GM12864 (cell line): Measurements from ENCODE around the gene NCF4.

ENCODE experiments used
- DNase-seq: peaks from one replicate; pipeline ENCODE4 v3.0.0-alpha.2; 2011; ENCODE audit warnings: low read depth
- H3K4me3 ChIP-seq: 2 replicates; pipeline ENCODE4 v1.5.1; 2011; ENCODE audit warnings: mild to moderate bottlenecking, low read depth, low read length, control low read depth
- TF ChIP-seq, protein P1 (sequence below): IDR thresholded peaks from 2 replicates; pipeline ENCODE4 v1.5.1; 2011; ENCODE audit warnings: low read depth, mild to moderate bottlenecking, moderate library complexity, low read length, control low read depth, inconsistent platforms; ENCODE audit errors: missing control alignments

Gene NCF4

DNA sequence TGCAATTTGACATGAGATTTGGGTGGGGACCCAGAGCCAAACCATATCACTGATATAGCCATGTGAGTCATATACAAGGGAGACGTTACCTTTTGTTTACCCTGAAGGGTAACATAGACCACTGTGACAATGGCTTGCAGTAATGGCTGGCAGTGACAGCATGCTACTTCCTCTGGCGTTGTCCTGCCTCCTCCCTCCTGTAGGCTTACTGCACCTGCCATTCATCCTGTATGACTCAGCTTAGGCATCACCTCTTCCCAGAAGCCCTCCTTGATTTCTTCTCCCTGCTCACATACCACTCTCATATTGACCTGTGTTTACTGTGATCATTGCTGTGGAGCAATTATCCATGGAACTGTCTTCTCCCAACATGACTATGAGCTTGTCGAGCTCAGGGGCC, 32.0 kb upstream of the NCF4 start:
- no peak overlapping the region for H3K4me3 ChIP-seq
- TF ChIP-seq, protein P1, sequence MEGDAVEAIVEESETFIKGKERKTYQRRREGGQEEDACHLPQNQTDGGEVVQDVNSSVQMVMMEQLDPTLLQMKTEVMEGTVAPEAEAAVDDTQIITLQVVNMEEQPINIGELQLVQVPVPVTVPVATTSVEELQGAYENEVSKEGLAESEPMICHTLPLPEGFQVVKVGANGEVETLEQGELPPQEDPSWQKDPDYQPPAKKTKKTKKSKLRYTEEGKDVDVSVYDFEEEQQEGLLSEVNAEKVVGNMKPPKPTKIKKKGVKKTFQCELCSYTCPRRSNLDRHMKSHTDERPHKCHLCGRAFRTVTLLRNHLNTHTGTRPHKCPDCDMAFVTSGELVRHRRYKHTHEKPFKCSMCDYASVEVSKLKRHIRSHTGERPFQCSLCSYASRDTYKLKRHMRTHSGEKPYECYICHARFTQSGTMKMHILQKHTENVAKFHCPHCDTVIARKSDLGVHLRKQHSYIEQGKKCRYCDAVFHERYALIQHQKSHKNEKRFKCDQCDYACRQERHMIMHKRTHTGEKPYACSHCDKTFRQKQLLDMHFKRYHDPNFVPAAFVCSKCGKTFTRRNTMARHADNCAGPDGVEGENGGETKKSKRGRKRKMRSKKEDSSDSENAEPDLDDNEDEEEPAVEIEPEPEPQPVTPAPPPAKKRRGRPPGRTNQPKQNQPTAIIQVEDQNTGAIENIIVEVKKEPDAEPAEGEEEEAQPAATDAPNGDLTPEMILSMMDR: no peak
- DNase-seq: no peak

- no peak for DNase-seq
- no peak overlapping the region for H3K4me3 ChIP-seq
- TF ChIP-seq, protein P1: no peak
These were observed 31.3 kb upstream of the NCF4 start for GRCh38 chr22:36829370-36830002.

DNA sequence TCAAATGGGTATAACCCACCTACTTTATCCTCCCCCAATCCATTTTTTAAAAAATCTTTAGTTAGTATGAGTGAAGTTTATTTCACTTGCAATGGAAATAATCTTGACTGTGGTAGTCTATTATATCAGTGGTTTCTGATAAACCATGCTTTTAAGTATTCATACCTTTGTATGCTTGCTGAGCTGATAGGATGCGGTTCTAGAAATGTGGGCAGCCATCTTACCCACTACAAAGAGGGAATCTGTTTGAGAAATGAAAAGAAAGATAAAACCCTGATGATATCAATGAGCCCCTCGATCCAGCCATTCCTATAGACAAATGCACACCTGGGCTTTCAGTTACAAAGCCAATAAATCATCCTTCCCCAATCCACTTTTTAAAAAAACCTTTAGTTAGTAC, 30.2 kb upstream of the NCF4 start:
- DNase-seq: no peak
- no peak overlapping the region for H3K4me3 ChIP-seq
- TF ChIP-seq, protein P1: no peak

GRCh38 chr22:36831206-36831605, 29.6 kb upstream of the NCF4 start:
- no peak overlapping the region for H3K4me3 ChIP-seq
- no peak for DNase-seq
- TF ChIP-seq, protein P1: no peak

DNA sequence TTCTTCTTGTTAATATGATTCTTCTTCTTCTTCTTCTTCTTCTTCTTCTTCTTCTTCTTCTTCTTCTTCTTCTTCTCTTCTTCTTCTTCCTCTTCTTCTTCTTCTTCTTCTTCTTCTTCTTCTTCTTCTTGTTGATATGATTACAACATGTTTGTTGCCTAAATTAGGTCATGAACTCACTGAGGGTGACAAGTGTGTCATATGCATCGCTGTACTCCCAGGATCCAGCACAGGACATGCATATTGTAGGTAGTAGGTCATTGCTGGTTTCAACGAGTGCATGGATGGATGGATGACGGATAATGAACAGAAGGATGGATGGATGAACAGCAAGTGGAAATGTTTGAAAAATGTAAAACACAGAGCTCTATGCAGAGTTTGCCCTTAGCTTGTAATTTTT, 29.1 kb upstream of the NCF4 start:
- no peak for DNase-seq
- TF ChIP-seq, protein P1: no peak
- no peak overlapping the region for H3K4me3 ChIP-seq

GRCh38 chr22:36833073-36833472, 27.7 kb upstream of the NCF4 start:
- TF ChIP-seq, protein P1: no peak
- H3K4me3 ChIP-seq: no peak overlapping the region
- DNase-seq: no peak

GRCh38 chr22:36835903-36836302, 24.9 kb upstream of the NCF4 start:
- no peak overlapping the region for H3K4me3 ChIP-seq
- no peak for DNase-seq
- TF ChIP-seq, protein P1: no peak
